NCI-H2227 (cell line): ENCODE measurements around the gene STIM1.

ENCODE experiments used
- DNase-seq: peaks from one replicate; lab custom pipeline; 2025; ENCODE audit not compliant: unreplicated experiment; lab: John Stamatoyannopoulos, UW

The STIM1 gene

GRCh38 chr11:4061700-4062099 is 206.2 kb downstream of the STIM1 start:
- DNase-seq, result no peak

- no peak for DNase-seq
Observed at GRCh38 chr11:4063348-4063747, 207.9 kb downstream of the STIM1 start.

- no peak for DNase-seq
Observed at GRCh38 chr11:4064278-4064955, 209.0 kb downstream of the STIM1 start.

GRCh38 chr11:4065086-4065485 is 209.6 kb downstream of the STIM1 start:
- no peak for DNase-seq

- DNase-seq, result no peak
Observed at GRCh38 chr11:4065601-4066377, 210.3 kb downstream of the STIM1 start.

- DNase-seq, result no peak
Observed at GRCh38 chr11:4066910-4067309, 211.4 kb downstream of the STIM1 start.

- DNase-seq, result no peak
Observed at GRCh38 chr11:4068962-4069361, 213.5 kb downstream of the STIM1 start.

GRCh38 chr11:4071325-4071724 is 215.9 kb downstream of the STIM1 start:
- DNase-seq, result no peak

- peak; percentile 19 for DNase-seq
Observed at GRCh38 chr11:4071914-4072313, 216.4 kb downstream of the STIM1 start.

GRCh38 chr11:4072668-4073285 is 217.3 kb downstream of the STIM1 start:
- peak; percentile 89 for DNase-seq

- no peak for DNase-seq
Observed at GRCh38 chr11:4074266-4074665, 218.8 kb downstream of the STIM1 start.

- DNase-seq, result no peak
Observed at GRCh38 chr11:4076774-4077173, 221.3 kb downstream of the STIM1 start.

- DNase-seq, result no peak
Observed at GRCh38 chr11:4083198-4083597, 227.7 kb downstream of the STIM1 start.

- no peak for DNase-seq
Observed at GRCh38 chr11:4084406-4085125, 229.1 kb downstream of the STIM1 start.

GRCh38 chr11:4085575-4085974 is 230.1 kb downstream of the STIM1 start:
- no peak for DNase-seq

- DNase-seq, result no peak
Observed at GRCh38 chr11:4086575-4087353, 231.3 kb downstream of the STIM1 start.

GRCh38 chr11:4087551-4087950 is 232.1 kb downstream of the STIM1 start:
- no peak for DNase-seq

- no peak for DNase-seq
Observed at GRCh38 chr11:4090258-4090657, 234.8 kb downstream of the STIM1 start.

GRCh38 chr11:4092026-4092425 is 236.6 kb downstream of the STIM1 start:
- DNase-seq, result no peak

GRCh38 chr11:4093519-4094347 is 238.3 kb downstream of the STIM1 start:
- peak; percentile 44 for DNase-seq
